ENCODE measurements around the gene SORCS2. TPM values are rescaled to one million over a fixed set of nuclear protein-coding genes. Genes with fewer than 3 reads are reported as not detected.
A peak's percentile ranks its signal among the peaks of the same experiment; 100 is the strongest.

The SORCS2 gene
- total RNA-seq, 2 experiments from 2014 or later = not detected

- H3K27ac Mint-ChIP-seq = no peak overlapping the region
- H3K4me1 Mint-ChIP-seq = no peaks in the 10 kb centered on the region
- no peaks in the 10 kb centered on the region for H3K9me3 Mint-ChIP-seq
- no peak for DNase-seq
- no peaks in the 10 kb centered on the region for H3K36me3 Mint-ChIP-seq
- H3K4me3 Mint-ChIP-seq = no peak overlapping the region
- H3K27me3 Mint-ChIP-seq = peaks cover 6% of the 10 kb centered on the region
These were observed 137.8 kb downstream of the SORCS2 start for GRCh38 chr4:7330031-7330596.

DNA sequence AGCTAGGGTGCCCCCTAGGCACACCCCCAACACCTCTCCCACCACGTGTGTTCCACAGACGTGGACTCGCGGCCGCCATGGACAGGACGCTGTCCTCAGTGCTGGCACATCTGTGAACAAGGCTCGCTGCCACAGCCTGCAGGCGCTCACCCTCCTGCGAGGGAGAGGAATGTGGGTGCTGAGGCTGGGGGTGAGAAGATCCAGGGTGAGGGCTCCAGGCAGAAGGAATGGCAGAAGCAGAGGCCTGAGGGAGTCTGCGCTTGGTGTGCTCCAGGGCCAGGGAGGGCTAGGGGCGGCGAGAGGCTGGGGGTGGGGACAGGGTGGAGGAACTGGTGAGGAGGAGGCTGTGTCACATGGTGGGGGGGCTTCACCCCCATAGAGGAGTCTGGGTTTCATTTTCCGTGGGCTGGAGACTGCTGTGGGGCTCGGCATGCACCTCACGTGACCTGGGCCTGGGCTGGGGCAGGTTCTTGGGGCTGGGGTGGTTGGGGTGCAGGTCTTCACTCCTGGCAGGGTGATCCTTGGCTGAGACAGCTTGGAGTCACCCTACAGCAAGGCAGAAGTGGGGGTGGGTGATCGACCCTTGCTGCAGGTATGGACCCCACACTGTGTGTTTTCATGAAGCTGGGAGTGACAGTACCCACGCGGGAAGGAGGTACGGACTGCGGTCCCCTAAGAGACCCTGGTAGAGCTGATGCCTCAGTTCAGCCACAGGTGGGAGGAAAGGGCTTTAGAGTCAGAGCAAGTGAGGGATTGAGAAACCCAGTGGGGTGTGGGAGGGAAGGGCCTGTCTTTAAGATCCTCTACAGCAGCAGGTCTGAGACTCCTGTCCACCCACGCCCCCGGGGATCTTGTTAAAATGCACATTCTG is 138.7 kb downstream of the SORCS2 start:
- Mint-ChIP-seq H3K9me3 (no peaks in the 10 kb centered on the region), H3K4me1 (no peaks in the 10 kb centered on the region), H3K36me3 (no peaks in the 10 kb centered on the region), H3K27ac (no peak overlapping the region), H3K27me3 (peaks cover 7% of the 10 kb centered on the region), H3K4me3 (no peak overlapping the region)
- no peak for DNase-seq

- H3K9me3 Mint-ChIP-seq = no peaks in the 10 kb centered on the region
- H3K4me1 Mint-ChIP-seq = no peaks in the 10 kb centered on the region
- H3K4me3 Mint-ChIP-seq = no peak overlapping the region
- H3K27ac Mint-ChIP-seq = no peak overlapping the region
- H3K36me3 Mint-ChIP-seq = no peaks in the 10 kb centered on the region
- H3K27me3 Mint-ChIP-seq = peaks cover 7% of the 10 kb centered on the region
- DNase-seq = no peak
These were observed 139.3 kb downstream of the SORCS2 start for GRCh38 chr4:7331682-7332000.

- Mint-ChIP-seq H3K27ac (no peak overlapping the region), H3K9me3 (no peaks in the 10 kb centered on the region), H3K36me3 (no peaks in the 10 kb centered on the region), H3K27me3 (peaks cover 7% of the 10 kb centered on the region), H3K4me3 (no peak overlapping the region), H3K4me1 (no peaks in the 10 kb centered on the region)
- DNase-seq = no peak
These were observed 140.1 kb downstream of the SORCS2 start for GRCh38 chr4:7332216-7333023.

DNA sequence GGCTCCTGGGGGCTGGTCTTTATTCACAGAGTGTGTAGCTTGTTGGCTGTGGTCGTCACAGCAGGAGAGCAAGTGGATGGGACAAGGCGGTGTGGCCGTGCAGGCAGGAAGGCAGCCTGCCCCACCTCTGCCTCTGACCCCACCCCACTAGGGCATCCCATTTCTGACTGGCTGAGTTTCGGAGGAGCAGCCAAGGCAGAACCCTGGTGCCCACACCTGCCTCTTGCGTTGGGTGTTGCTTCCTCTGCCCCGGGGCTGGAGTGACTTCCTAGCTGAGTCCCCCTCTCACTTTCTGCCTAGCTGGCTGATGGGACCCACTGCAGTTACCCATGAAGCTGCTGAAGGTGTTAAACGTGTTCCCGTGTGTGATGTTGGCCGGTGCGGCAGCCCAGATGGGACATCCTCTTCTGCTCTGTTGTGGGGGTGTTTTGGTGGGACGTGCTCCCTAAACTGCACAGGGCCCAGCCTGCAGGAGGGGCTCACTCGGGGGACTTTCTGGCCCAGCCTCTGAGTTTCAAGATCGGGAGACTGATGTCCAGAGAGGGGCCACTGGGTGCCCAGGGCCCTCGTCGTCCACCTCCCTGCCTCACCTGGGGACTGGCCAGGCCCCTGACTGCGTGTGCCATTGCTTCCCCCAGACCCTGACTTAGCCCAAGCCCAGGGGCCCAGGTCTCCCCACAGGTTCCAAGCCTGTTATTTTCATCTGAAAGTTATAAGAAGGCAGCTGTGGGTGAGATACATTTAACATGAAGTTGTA is 140.9 kb downstream of the SORCS2 start:
- DNase-seq = no peak
- Mint-ChIP-seq H3K27ac (no peak overlapping the region), H3K27me3 (peaks cover 7% of the 10 kb centered on the region), H3K9me3 (no peaks in the 10 kb centered on the region), H3K4me1 (no peaks in the 10 kb centered on the region), H3K4me3 (no peak overlapping the region), H3K36me3 (no peaks in the 10 kb centered on the region)

GRCh38 chr4:7333801-7334421 is 141.6 kb downstream of the SORCS2 start:
- H3K9me3 Mint-ChIP-seq = no peaks in the 10 kb centered on the region
- no peak for DNase-seq
- no peak overlapping the region for H3K4me3 Mint-ChIP-seq
- H3K27ac Mint-ChIP-seq = no peak overlapping the region
- no peaks in the 10 kb centered on the region for H3K36me3 Mint-ChIP-seq
- H3K27me3 Mint-ChIP-seq = peaks cover 7% of the 10 kb centered on the region
- no peaks in the 10 kb centered on the region for H3K4me1 Mint-ChIP-seq

- Mint-ChIP-seq H3K36me3 (no peaks in the 10 kb centered on the region), H3K4me3 (no peak overlapping the region), H3K4me1 (no peaks in the 10 kb centered on the region), H3K9me3 (no peaks in the 10 kb centered on the region), H3K27ac (no peak overlapping the region), H3K27me3 (peaks cover 7% of the 10 kb centered on the region)
- DNase-seq = no peak
These were observed 142.4 kb downstream of the SORCS2 start for GRCh38 chr4:7334521-7335275.

- no peak overlapping the region for H3K4me3 Mint-ChIP-seq
- no peak overlapping the region for H3K27ac Mint-ChIP-seq
- peaks cover 7% of the 10 kb centered on the region for H3K27me3 Mint-ChIP-seq
- no peaks in the 10 kb centered on the region for H3K4me1 Mint-ChIP-seq
- H3K36me3 Mint-ChIP-seq = no peaks in the 10 kb centered on the region
- H3K9me3 Mint-ChIP-seq = no peaks in the 10 kb centered on the region
- peak; percentile 70 for DNase-seq
These were observed 143.2 kb downstream of the SORCS2 start for GRCh38 chr4:7335344-7336066.

- Mint-ChIP-seq H3K27ac (no peak overlapping the region), H3K9me3 (no peaks in the 10 kb centered on the region), H3K4me3 (no peak overlapping the region), H3K36me3 (no peaks in the 10 kb centered on the region), H3K27me3 (peaks cover 7% of the 10 kb centered on the region), H3K4me1 (no peaks in the 10 kb centered on the region)
- DNase-seq = no peak
These were observed 143.8 kb downstream of the SORCS2 start for GRCh38 chr4:7336067-7336569.

- H3K4me1 Mint-ChIP-seq = no peaks in the 10 kb centered on the region
- H3K27ac Mint-ChIP-seq = no peak overlapping the region
- no peaks in the 10 kb centered on the region for H3K36me3 Mint-ChIP-seq
- H3K9me3 Mint-ChIP-seq = peaks cover under 1% of the 10 kb centered on the region
- peaks cover 7% of the 10 kb centered on the region for H3K27me3 Mint-ChIP-seq
- DNase-seq = no peak
- no peak overlapping the region for H3K4me3 Mint-ChIP-seq
These were observed 144.4 kb downstream of the SORCS2 start for GRCh38 chr4:7336732-7337131.

DNA sequence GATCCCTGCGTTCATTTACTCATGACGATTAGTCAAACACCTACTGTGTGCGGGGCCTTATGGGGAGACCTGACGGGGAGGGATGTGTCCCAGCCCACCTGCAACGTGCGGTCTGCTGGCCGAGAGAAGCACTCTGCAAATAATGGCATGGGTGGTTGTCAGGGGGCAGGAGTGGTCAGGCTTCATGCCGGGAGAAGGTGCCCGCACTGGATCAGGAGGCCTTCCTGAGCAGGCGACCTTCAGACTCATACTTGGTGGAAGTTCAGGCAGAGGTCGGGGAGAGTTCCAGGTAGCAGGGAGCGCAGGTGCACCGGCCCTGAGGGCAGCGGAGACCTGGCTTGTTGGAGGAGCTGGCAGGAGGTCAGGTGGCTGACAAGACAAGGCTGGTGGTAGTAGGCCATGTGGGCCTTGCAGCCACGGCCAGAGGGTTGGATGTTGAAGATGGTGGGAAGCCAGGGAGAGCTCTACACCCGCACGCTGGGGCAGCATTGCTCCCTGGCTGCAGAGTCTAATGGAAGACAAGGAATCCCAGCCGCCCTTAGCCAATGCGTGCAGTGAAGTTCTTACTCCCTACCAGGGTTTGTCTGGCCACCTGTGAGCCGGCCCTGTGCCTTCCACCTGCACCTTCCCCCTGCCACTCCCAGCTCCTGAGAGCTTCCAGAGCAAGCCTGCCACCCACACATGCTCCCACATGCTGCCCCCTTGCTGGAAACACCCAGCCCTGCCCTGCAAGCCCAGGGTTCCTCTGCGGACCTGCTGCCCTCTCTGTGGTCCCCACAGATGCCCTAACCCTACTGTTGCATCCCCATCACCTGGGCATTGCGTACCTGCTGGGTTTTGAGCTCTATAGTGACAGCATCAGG is 145.1 kb downstream of the SORCS2 start:
- no peaks in the 10 kb centered on the region for H3K4me1 Mint-ChIP-seq
- H3K9me3 Mint-ChIP-seq = peaks cover 1% of the 10 kb centered on the region
- no peak for DNase-seq
- H3K27ac Mint-ChIP-seq = no peak overlapping the region
- no peaks in the 10 kb centered on the region for H3K36me3 Mint-ChIP-seq
- no peak overlapping the region for H3K4me3 Mint-ChIP-seq
- peaks cover 7% of the 10 kb centered on the region for H3K27me3 Mint-ChIP-seq

- DNase-seq = no peak
- H3K9me3 Mint-ChIP-seq = peaks cover 1% of the 10 kb centered on the region
- no peak overlapping the region for H3K4me3 Mint-ChIP-seq
- H3K27me3 Mint-ChIP-seq = peaks cover 7% of the 10 kb centered on the region
- H3K27ac Mint-ChIP-seq = no peak overlapping the region
- H3K4me1 Mint-ChIP-seq = no peaks in the 10 kb centered on the region
- no peaks in the 10 kb centered on the region for H3K36me3 Mint-ChIP-seq
These were observed 145.7 kb downstream of the SORCS2 start for GRCh38 chr4:7338059-7338452.

Measured in activated naive CD8-positive, alpha-beta T cell treated with anti-CD3 and anti-CD28 coated beads for 36 hours (primary cell).